Breast epithelium (tissue), 3 donors: ENCODE data around the gene RILP.

ENCODE experiments used
- CTCF ChIP-seq, 3 donors: fragments of 450-650 bp; IDR thresholded peaks; one replicate each; pipeline ENCODE4 v1.5.1; 2016 to 2017; ENCODE audit warnings: antibody characterized with exemption in 3 of 3, mild to moderate bottlenecking in 3 of 3, moderate library complexity in 3 of 3
- POLR2A ChIP-seq: fragments of 450-650 bp; IDR thresholded peaks from one replicate; pipeline ENCODE4 v1.6.1; 2016; ENCODE audit warnings: antibody characterized with exemption, mild to moderate bottlenecking, moderate library complexity
- POLR2AphosphoS5 ChIP-seq, 3 donors: sonication (generic); formaldehyde crosslinking; IDR thresholded peaks; one replicate each; pipeline ENCODE4 v1.6.1; 2017; ENCODE audit warnings: antibody characterized with exemption in 3 of 3

GRCh38 chr17:1604831-1605528 lies 44.7 kb downstream of the RILP start:
- TF ChIP-seq CTCF (IDR thresholded peaks at IDR 0.05) (no peak), POLR2A (no peak), POLR2AphosphoS5 (IDR thresholded peaks at IDR 0.05) (no peak)
